SH-SY5Y (cell line): Measurements from ENCODE around the gene CDC42BPB.

Source experiments
- GATA2 ChIP-seq: IDR thresholded peaks from 2 replicates; pipeline ENCODE4 v1.6.1; 2011; ENCODE audit warnings: mild to moderate bottlenecking, low read depth, low read length
- GATA3 ChIP-seq: IDR thresholded peaks from 2 replicates; pipeline ENCODE4 v1.6.1; 2011; ENCODE audit warnings: low read depth, mild to moderate bottlenecking, low read length, moderate library complexity

DNA sequence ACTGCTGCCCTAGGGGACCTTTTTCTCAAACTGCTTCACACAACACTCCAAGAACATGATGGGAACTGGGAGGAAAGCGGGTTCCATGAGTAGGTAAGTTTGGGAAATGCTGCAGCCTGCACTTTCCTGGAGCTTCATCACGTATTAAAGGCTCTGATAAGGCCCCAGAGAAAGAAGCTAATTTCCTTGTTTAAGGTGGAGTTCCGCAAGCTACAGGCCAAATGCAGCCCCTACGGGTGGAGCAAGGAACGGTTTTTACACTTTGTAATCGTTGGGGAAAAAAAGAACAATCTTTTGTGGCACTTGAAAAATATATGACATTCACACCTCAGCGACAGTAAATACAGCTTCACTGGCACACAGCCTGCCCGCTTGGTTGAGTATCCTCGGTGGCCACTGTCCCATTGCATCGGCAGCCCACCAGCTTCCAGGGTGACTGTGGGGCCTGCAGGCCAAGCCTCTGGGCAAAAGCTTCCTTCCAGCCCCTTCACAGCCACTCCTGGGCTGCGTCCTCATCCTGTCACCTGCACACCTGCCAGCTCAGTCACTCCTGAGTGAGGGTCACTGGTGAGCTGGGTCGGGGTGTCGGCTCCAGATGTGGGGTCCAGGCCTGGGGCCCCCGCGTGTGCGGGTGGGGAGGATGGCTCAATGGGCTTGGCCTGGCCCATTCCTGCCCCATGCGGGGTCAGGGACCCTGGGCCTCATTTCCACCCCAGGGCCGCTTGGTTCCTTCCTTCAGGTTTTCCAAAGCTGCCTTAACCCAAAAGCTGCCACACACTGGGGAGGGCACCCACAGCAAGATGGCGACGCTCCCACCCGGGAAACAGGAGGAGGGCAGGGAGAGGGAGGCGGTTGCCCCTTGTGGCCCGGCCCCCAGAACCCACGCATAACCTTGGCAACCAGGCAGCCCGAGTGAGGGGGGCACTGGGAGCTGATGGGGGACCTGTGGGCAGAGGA lies 132.4 kb downstream of the CDC42BPB start:
- TF ChIP-seq GATA3, result no peak
- TF ChIP-seq GATA2, result no peak
